Stomach (tissue), 9 donors: ENCODE measurements around the gene EIF4E. TPM values are rescaled to one million over a fixed set of nuclear protein-coding genes. Genes with fewer than 3 reads are reported as not detected.

Source experiments
- DNase-seq, 2 donors: peaks; one replicate each; pipeline versions ENCODE4 v3.0.0 to v3.0.0-alpha.2; 2013 to 2019
- H3K27ac ChIP-seq, 5 donors: fragments of 200-600 bp in 4 of 5; sonication (generic) in 4 of 5; one replicate each; pipeline ENCODE4 v1.5.1; 2013 to 2019; ENCODE audit warnings: mild to moderate bottlenecking in 1 of 5, moderate library complexity in 1 of 5
- H3K27me3 ChIP-seq, 3 donors: fragments of 200-600 bp; sonication (generic); one replicate each; pipeline ENCODE4 v1.5.1; 2017 to 2019; ENCODE audit warnings: mixed run types in 1 of 3
- H3K36me3 ChIP-seq, 4 donors: fragments of 200-600 bp; sonication (generic); 1 replicate in 3 of 4; 2 replicates in 1 of 4; pipeline ENCODE4 v1.5.1; 2016 to 2019
- H3K4me1 ChIP-seq, 4 donors: fragments of 200-600 bp; sonication (generic); one replicate each; pipeline ENCODE4 v1.5.1; 2016 to 2019
- H3K4me3 ChIP-seq, 4 donors: fragments of 200-600 bp; sonication (generic) in 3 of 4; one replicate each; pipeline ENCODE4 v1.5.1; 2016 to 2019; ENCODE audit warnings: mild to moderate bottlenecking in 1 of 4
- H3K9me3 ChIP-seq, 4 donors: fragments of 200-600 bp; sonication (generic); one replicate each; pipeline ENCODE4 v1.5.1; 2016 to 2019
- CTCF ChIP-seq, 7 experiments: fragments of 450-650 bp in 4 of 7; fragments of 200-600 bp in 3 of 7; sonication (generic) in 3 of 7; IDR thresholded peaks; one replicate each; pipeline ENCODE4 v1.5.1; 2016 to 2019; ENCODE audit warnings: antibody characterized with exemption in 7 of 7, control low read depth in 2 of 7, mild to moderate bottlenecking in 1 of 7
- EP300 ChIP-seq: sonication (generic); formaldehyde crosslinking; IDR thresholded peaks from one replicate; pipeline ENCODE4 v1.6.1; 2017; ENCODE audit warnings: antibody characterized with exemption
- POLR2A ChIP-seq, 4 donors: fragments of 450-650 bp; IDR thresholded peaks; one replicate each; pipeline ENCODE4 v1.6.1; 2016; ENCODE audit warnings: antibody characterized with exemption in 4 of 4, control low read depth in 2 of 4, mild to moderate bottlenecking in 1 of 4, moderate library complexity in 1 of 4
- POLR2AphosphoS5 ChIP-seq, 3 donors: sonication (generic); formaldehyde crosslinking; IDR thresholded peaks; one replicate each; pipeline ENCODE4 v1.6.1; 2016; ENCODE audit warnings: antibody characterized with exemption in 3 of 3
- WGBS, 5 donors: extraction: QIAGEN DNeasy Blood & Tissue Kit in 3 of 5; methylation state at CpG; one replicate each; pipeline versions ENCODE4 v1.1.5 to v1.1.7; 2013 to 2018; 5-methylcytosine and 5-hydroxymethylcytosine counted together
- intact Hi-C: fragments of 100-400 bp; cut with DNase I; formaldehyde crosslinking; loops from one replicate; pipeline ENCODE4 v1.15.1; 2023; ENCODE audit warnings: low total_unique reads
- polyA plus RNA-seq, 3 donors: library from polyadenylated mRNA; stranded (reverse); fragments of 200-250 nt; gene quantifications; one replicate each; pipeline ENCODE4 v1.2.3, GENCODE V29; 2013
- total RNA-seq, 5 donors: library from RNA; depleted of rRNA; stranded (reverse); fragments of >200 nt; gene quantifications; one replicate each; pipeline versions ENCODE4 v1.1.0 to v1.2.3, GENCODE V29; 2014 to 2016
- donor health status: healthy with polysubstance abuse.
- donor health status: Bipolar disorder and iron deficiency.
- donor health status: healthy.

The EIF4E gene
- total and polyA plus RNA-seq, 8 donors = 7.0 to 148 (median 53.5) TPM

GRCh38 chr4:98969878-98970785 lies 41.2 kb upstream of the EIF4E start:
- 10 to 42% (median 33%) methylated on average over 1 of the region's 1 CpG for WGBS, 5 donors
- Histone ChIP-seq H3K36me3 (no peaks in the 10 kb centered on the region), H3K27me3 (no peaks in the 10 kb centered on the region), H3K4me1 (no peaks in the 10 kb centered on the region), H3K4me3 (no peak overlapping the region), H3K9me3 (no peaks in the 10 kb centered on the region), H3K27ac (no peak overlapping the region)
- intact Hi-C loops = no loop called here
- no peak for TF ChIP-seq POLR2A (IDR thresholded peaks at IDR 0.05)
- no peak for TF ChIP-seq CTCF (IDR thresholded peaks at IDR 0.05)
- TF ChIP-seq EP300 = no peak
- no peak for TF ChIP-seq POLR2AphosphoS5 (IDR thresholded peaks at IDR 0.05)
- no peak for DNase-seq

GRCh38 chr4:98967786-98968329 lies 38.9 kb upstream of the EIF4E start:
- no peaks in the 10 kb centered on the region for H3K27me3 ChIP-seq
- no peak overlapping the region for H3K27ac ChIP-seq
- H3K4me3 ChIP-seq = no peak overlapping the region
- DNase-seq = no peak
- H3K36me3 ChIP-seq = no peaks in the 10 kb centered on the region
- TF ChIP-seq EP300 (no peak), POLR2AphosphoS5 (IDR thresholded peaks at IDR 0.05) (no peak), CTCF (IDR thresholded peaks at IDR 0.05) (no peak), POLR2A (IDR thresholded peaks at IDR 0.05) (no peak)
- no peaks in the 10 kb centered on the region for H3K4me1 ChIP-seq
- intact Hi-C loops = no loop called here
- H3K9me3 ChIP-seq = no peaks in the 10 kb centered on the region
- 86 to 96% (median 92%) methylated on average over 3 of the region's 3 CpGs for WGBS, 5 donors

- WGBS, 5 donors = 87 to 93% (median 88%) methylated on average over 3 of the region's 3 CpGs
- Histone ChIP-seq H3K27ac (no peak overlapping the region), H3K9me3 (no peaks in the 10 kb centered on the region), H3K36me3 (no peaks in the 10 kb centered on the region), H3K4me3 (no peak overlapping the region), H3K4me1 (no peaks in the 10 kb centered on the region), H3K27me3 (no peaks in the 10 kb centered on the region)
- DNase-seq = no peak
- intact Hi-C loops = no loop called here
- TF ChIP-seq EP300 (no peak), POLR2A (IDR thresholded peaks at IDR 0.05) (no peak), CTCF (IDR thresholded peaks at IDR 0.05) (no peak), POLR2AphosphoS5 (IDR thresholded peaks at IDR 0.05) (no peak)
Observed at GRCh38 chr4:98966926-98967325, 38.0 kb upstream of the EIF4E start.

- H3K27ac ChIP-seq = no peak overlapping the region
- no peaks in the 10 kb centered on the region for H3K27me3 ChIP-seq
- TF ChIP-seq CTCF (IDR thresholded peaks at IDR 0.05) (no peak), EP300 (no peak), POLR2A (IDR thresholded peaks at IDR 0.05) (no peak), POLR2AphosphoS5 (IDR thresholded peaks at IDR 0.05) (no peak)
- WGBS, 5 donors = 77 to 87% (median 82%) methylated on average over 5 of the region's 5 CpGs
- H3K9me3 ChIP-seq = no peaks in the 10 kb centered on the region
- H3K36me3 ChIP-seq = no peaks in the 10 kb centered on the region
- no peaks in the 10 kb centered on the region for H3K4me1 ChIP-seq
- DNase-seq = no peak
- H3K4me3 ChIP-seq = no peak overlapping the region
- intact Hi-C loops = no loop called here
Observed at GRCh38 chr4:98963538-98964433, 34.9 kb upstream of the EIF4E start.
